PC-3 (cell line): ENCODE results near the gene GRIA4. TPM values are rescaled to one million over a fixed set of nuclear protein-coding genes. Genes with fewer than 3 reads are reported as not detected.

Experiments used
- ATAC-seq: fragments of 200-7000 bp; cut with Tn5 transposase; 2 replicates; pipeline ENCODE4 v1.9.1; 2020; ENCODE audit warnings: mild to moderate bottlenecking, moderate library complexity
- BruUV-seq: library from RNA; stranded (reverse); fragments of 400-500 nt; replicated peaks from 2 replicates; lab custom pipeline; 2021; lab: Mats Ljungman, UMichigan
- CTCF ChIA-PET: fragments of 300-600 bp; sonication (Branson Sonifier 250); formaldehyde crosslinking; loops from one replicate; lab custom pipeline; 2022; ENCODE audit warnings: antibody characterized with exemption; lab: Charles Lee
- POLR2A ChIA-PET: fragments of 300-600 bp; sonication (Branson Sonifier 250); formaldehyde crosslinking; loops from one replicate; lab custom pipeline; 2022; ENCODE audit warnings: antibody characterized with exemption; ENCODE audit not compliant: unreplicated experiment; lab: Charles Lee
- DNase-seq: peaks from one replicate; pipeline ENCODE4 v3.0.0-alpha.2; 2015
- H2AFZ ChIP-seq: fragments of 300-600 bp; sonication (generic); 2 replicates; pipeline ENCODE4 v1.6.0; 2016; ENCODE audit warnings: antibody characterized with exemption, low read length
- H3F3A ChIP-seq: fragments of 300-600 bp; sonication (generic); one replicate; pipeline ENCODE4 v1.6.0; 2017; ENCODE audit warnings: antibody characterized with exemption, low read length, control low read depth, mild to moderate bottlenecking; ENCODE audit not compliant: unreplicated experiment
- H3K27ac ChIP-seq: fragments of 300-600 bp; sonication (generic); 2 replicates; pipeline ENCODE4 v1.5.1; 2016; ENCODE audit warnings: mild to moderate bottlenecking, low read length
- H3K27me3 ChIP-seq: fragments of 300-600 bp; sonication (generic); 2 replicates; pipeline ENCODE4 v1.6.1; 2016; ENCODE audit warnings: low read length, mixed read lengths
- H3K36me3 ChIP-seq: fragments of 300-600 bp; sonication (generic); 2 replicates; pipeline ENCODE4 v1.6.1; 2016; ENCODE audit warnings: low read depth, mixed run types, low read length, mixed read lengths
- H3K4me1 ChIP-seq: fragments of 300-600 bp; sonication (generic); 2 replicates; pipeline ENCODE4 v1.5.1; 2016; ENCODE audit warnings: low read length; ENCODE audit not compliant: insufficient read depth
- H3K4me2 ChIP-seq: fragments of 300-600 bp; sonication (generic); 2 replicates; pipeline ENCODE4 v1.6.0; 2016; ENCODE audit warnings: low read length
- H3K4me3 ChIP-seq: fragments of 300-600 bp; sonication (generic); 2 replicates; pipeline ENCODE4 v1.5.1; 2016; ENCODE audit warnings: mild to moderate bottlenecking, low read length, mixed read lengths
- H3K79me2 ChIP-seq: fragments of 300-600 bp; sonication (generic); 2 replicates; pipeline ENCODE4 v1.6.1; 2017; ENCODE audit warnings: low read length, mixed read lengths
- H3K9ac ChIP-seq: fragments of 300-600 bp; sonication (generic); 2 replicates; pipeline ENCODE4 v1.6.0; 2016; ENCODE audit warnings: mild to moderate bottlenecking, low read length
- H3K9me2 ChIP-seq: fragments of 300-600 bp; sonication (generic); replicated peaks from 2 replicates; pipeline ENCODE4 v1.6.1; 2016; ENCODE audit warnings: mixed run types, low read length, mixed read lengths
- H3K9me3 ChIP-seq: fragments of 300-600 bp; sonication (generic); 2 replicates; pipeline ENCODE4 v1.6.1; 2016; ENCODE audit warnings: low read length, mixed read lengths
- H4K20me1 ChIP-seq: fragments of 300-600 bp; sonication (generic); 2 replicates; pipeline ENCODE4 v1.6.1; 2016; ENCODE audit warnings: low read length, mixed read lengths
- CTCF ChIP-seq: fragments of 300-600 bp; sonication (generic); conservative IDR thresholded peaks from 2 replicates; pipeline ENCODE4 v1.5.1; 2017; ENCODE audit warnings: antibody characterized with exemption, low read depth, mild to moderate bottlenecking, low read length
- EZH2 ChIP-seq: fragments of 300-600 bp; sonication (generic); IDR thresholded peaks from one replicate; pipeline ENCODE4 v1.6.1; 2017; ENCODE audit warnings: antibody characterized with exemption, mild to moderate bottlenecking, low read length; ENCODE audit not compliant: unreplicated experiment
- EZH2phosphoT487 ChIP-seq: fragments of 300-600 bp; sonication (generic); IDR thresholded peaks from 2 replicates; pipeline ENCODE4 v1.6.1; 2018; ENCODE audit warnings: mild to moderate bottlenecking, antibody characterized with exemption, low read length, borderline replicate concordance
- intact Hi-C: fragments of 100-400 bp; cut with micrococcal nuclease; formaldehyde crosslinking; loops from 2 replicates; pipeline ENCODE4 v1.9.0; 2023
- total RNA-seq: library from RNA; depleted of rRNA; stranded (reverse); fragments of >200 nt; gene quantifications from 2 replicates; pipeline ENCODE4 v1.2.3, GENCODE V29; 2014

The GRIA4 gene
- total RNA-seq, 1 experiment from 2014 or later, result not detected

- peaks cover 6% of the 10 kb centered on the region; the same call in 1 of the 2 replicates for H3K27me3 ChIP-seq
- H3K9me3 ChIP-seq, result no peaks in the 10 kb centered on the region
- H3F3A ChIP-seq, result no peaks in the 10 kb centered on the region
- intact Hi-C loops, result no loop called here
- H3K36me3 ChIP-seq, result no peaks in the 10 kb centered on the region
- H3K4me3 ChIP-seq, result no peak overlapping the region
- no peaks in the 10 kb centered on the region for H3K4me1 ChIP-seq
- BruUV-seq, result no TSS peak
- no peak overlapping the region for H2AFZ ChIP-seq
- no peaks in the 10 kb centered on the region for H4K20me1 ChIP-seq
- no peak overlapping the region for H3K27ac ChIP-seq
- ATAC-seq (no peak), DNase-seq (peak; percentile 77)
- POLR2A ChIA-PET, result interaction anchor here (0.6 kb wide), 1 partner anchor 17 kb away, joined by 4 read pairs; no protein-coding TSS in a partner anchor
- no peaks in the 10 kb centered on the region for H3K79me2 ChIP-seq
- no peak overlapping the region for H3K4me2 ChIP-seq
- TF ChIP-seq EZH2phosphoT487 (no peak), CTCF (no peak)
- H3K9me2 ChIP-seq, result no peaks in the 10 kb centered on the region
- no peak overlapping the region for H3K9ac ChIP-seq
- CTCF ChIA-PET, result no interaction called here
Observed at GRCh38 chr11:105673089-105673488, 63.2 kb downstream of the GRIA4 start.

DNA sequence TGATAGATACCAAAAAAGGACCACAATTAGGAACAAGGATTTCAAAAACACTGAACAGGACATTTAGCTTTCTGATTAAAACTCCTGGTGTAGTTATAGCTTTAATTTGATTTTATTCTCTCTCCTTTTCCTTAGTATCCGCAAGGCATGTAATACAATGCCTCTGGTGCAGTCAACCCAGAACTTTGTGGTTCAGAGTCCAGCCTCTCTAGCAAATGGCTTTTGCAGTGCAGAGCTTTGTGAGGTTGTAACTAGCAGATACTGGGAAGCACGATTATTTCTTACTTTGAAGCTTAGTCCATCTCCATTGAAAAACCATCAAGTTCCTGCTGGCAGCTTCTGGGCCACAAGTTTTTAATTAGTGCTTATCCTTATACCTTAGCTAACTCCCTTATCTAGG is 79.8 kb downstream of the GRIA4 start:
- no peaks in the 10 kb centered on the region for H4K20me1 ChIP-seq
- H3K9me3 ChIP-seq, result no peaks in the 10 kb centered on the region
- H2AFZ ChIP-seq, result no peak overlapping the region
- no peaks in the 10 kb centered on the region for H3K4me1 ChIP-seq
- TF ChIP-seq CTCF, result no peak
- TF ChIP-seq EZH2phosphoT487, result no peak
- no peak for TF ChIP-seq EZH2
- POLR2A ChIA-PET, result interaction anchor here (0.6 kb wide), 1 partner anchor 388 kb away, joined by 5 read pairs; the partner anchor contains the start of gene KBTBD3
- H3K9ac ChIP-seq, result no peak overlapping the region
- H3K36me3 ChIP-seq, result no peaks in the 10 kb centered on the region
- intact Hi-C loops, result no loop called here
- no peak overlapping the region for H3K4me3 ChIP-seq
- no peaks in the 10 kb centered on the region for H3K9me2 ChIP-seq
- H3K27me3 ChIP-seq, result no peaks in the 10 kb centered on the region
- H3K4me2 ChIP-seq, result no peak overlapping the region
- no TSS peak for BruUV-seq
- no peaks in the 10 kb centered on the region for H3F3A ChIP-seq
- CTCF ChIA-PET, result no interaction called here
- ATAC-seq (no peak), DNase-seq (no peak)
- H3K27ac ChIP-seq, result no peak overlapping the region
- no peaks in the 10 kb centered on the region for H3K79me2 ChIP-seq

GRCh38 chr11:105690467-105690866 is 80.6 kb downstream of the GRIA4 start:
- Histone ChIP-seq H3K4me1 (no peaks in the 10 kb centered on the region), H3K36me3 (no peaks in the 10 kb centered on the region), H3K27me3 (no peaks in the 10 kb centered on the region), H3K9me3 (no peaks in the 10 kb centered on the region), H3K9ac (no peak overlapping the region), H3F3A (no peaks in the 10 kb centered on the region), H4K20me1 (no peaks in the 10 kb centered on the region), H3K4me2 (no peak overlapping the region), H3K79me2 (no peaks in the 10 kb centered on the region), H2AFZ (no peak overlapping the region), H3K4me3 (no peak overlapping the region), H3K27ac (no peak overlapping the region), H3K9me2 (no peaks in the 10 kb centered on the region)
- POLR2A ChIA-PET, result interaction anchor here (0.6 kb wide), 1 partner anchor 17 kb away, joined by 4 read pairs; no protein-coding TSS in a partner anchor
- CTCF ChIA-PET, result no interaction called here
- TF ChIP-seq CTCF (no peak), EZH2 (no peak)
- no peak for DNase-seq
- no TSS peak for BruUV-seq
- intact Hi-C loops, result no loop called here
- no peak for ATAC-seq
